ENCODE data around the gene CREB3L2.
A peak's percentile ranks its signal among the peaks of the same experiment; 100 is the strongest.

CREB3L2 gene

DNA sequence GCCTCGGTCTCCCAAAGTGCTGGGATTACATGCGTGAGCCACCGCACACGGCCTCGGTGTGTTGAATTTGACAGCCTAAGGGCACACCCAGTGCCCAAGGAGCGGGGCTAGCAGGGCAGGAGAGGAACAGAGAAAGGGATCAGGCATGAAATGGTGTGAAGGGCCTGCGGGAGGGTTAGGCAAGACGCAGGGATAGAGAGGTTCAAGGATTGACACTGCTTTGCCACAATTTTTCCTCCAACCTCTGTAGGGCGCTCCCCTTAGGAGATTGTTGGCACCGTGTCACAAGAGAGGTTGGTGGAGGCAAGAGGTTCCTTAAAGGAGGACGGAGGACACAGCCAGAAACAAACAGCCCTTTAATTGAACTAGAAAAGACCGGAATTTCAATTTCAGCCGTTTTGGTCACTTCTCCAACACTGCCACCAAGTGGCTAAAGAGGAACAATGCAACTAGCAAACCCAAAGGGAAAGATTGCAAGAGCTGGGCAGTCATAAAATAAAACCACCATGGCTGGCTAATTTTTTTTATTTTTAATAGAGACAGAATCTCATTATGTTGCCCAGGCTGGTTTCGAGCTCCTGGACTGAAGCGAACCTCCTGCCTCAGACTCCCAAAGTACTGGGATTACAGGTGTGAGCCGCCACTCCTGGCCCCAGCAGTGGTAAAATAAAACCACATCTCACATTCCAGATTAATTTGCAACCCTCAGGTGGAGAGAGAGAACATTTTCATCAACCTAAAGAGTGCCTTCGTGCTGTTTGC is 6.9 kb upstream of the CREB3L2 start:
- DNase-seq, result peak in 2 of 5 experiments; percentile 29 to 59

GRCh38 chr7:138008019-138008587 is 6.2 kb upstream of the CREB3L2 start:
- no peak for DNase-seq

DNA sequence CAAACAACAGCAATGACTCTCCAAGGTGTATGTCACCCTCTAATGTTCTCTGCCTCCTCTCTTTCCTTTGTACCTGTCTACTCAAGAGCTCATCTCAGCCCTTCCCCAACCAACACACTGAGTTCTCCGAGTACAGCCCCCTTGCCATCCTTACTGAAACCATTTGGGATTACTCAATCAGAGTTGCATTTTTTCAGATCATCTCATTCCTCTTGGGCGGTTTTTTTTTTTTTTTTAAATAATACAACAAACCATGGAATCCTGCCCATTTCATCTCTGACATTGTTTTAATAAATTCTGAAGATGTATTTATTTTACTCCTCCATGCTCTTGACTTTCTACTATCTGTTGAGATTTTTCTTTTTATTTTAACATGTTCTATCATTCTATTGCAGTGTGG is 4.2 kb upstream of the CREB3L2 start:
- no peak for DNase-seq

GRCh38 chr7:138004936-138005335 is 3.0 kb upstream of the CREB3L2 start:
- no peak for DNase-seq

GRCh38 chr7:138004046-138004445 is 2.2 kb upstream of the CREB3L2 start:
- no peak for DNase-seq

DNA sequence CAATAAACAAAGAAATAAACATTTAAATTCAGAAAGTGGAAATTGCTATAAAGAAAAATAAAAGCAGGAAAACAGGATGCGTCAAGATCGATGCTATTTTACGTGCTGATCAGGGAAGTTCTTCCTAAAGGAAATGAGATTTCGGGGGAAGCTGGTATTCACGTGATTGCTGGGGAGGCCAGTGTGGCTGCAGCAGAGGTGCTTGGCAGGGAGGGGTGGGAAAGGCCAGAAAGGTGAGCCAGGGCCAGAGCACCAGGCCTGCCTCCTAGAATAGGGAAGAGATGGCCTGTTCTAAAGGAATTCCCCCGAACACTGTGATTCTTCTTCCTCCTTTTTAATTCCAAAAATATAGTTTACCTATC is 923 bp upstream of the CREB3L2 start:
- DNase-seq, result no peak

- peak; percentile 87 to 99 (median 97) for DNase-seq
These were observed 376 bp upstream of the CREB3L2 start for GRCh38 chr7:138002096-138002827.

GRCh38 chr7:138000081-138000701 is 1.7 kb downstream of the CREB3L2 start:
- DNase-seq, result peak in 1 of 5 experiments; percentile 11

DNA sequence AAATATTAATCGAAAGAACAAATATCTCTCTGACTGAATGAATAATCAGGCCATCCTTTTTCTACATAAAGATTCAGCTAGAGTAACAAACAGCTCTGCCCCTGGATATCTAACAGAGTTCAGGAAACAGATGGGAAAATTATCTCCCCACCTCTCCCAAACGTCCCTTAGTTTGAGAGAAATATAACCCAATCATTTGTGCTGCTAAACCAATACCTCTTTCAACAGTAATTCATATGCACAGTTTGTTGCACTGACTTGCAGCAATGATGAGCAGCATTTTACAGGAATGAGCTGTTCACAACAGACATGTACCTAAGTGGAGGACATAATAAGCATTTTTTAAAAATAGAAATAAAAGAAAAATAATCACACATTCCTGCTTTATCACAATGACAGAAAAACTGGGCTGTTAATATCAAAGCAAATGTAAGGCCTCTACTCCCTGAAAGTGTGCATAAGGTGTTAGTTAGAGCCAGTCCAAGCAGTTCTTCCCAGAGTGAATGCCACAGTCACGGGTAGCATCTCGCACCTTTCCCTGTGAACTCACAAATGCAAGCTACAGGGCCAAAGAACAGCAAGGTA is 2.3 kb downstream of the CREB3L2 start:
- no peak for DNase-seq

DNA sequence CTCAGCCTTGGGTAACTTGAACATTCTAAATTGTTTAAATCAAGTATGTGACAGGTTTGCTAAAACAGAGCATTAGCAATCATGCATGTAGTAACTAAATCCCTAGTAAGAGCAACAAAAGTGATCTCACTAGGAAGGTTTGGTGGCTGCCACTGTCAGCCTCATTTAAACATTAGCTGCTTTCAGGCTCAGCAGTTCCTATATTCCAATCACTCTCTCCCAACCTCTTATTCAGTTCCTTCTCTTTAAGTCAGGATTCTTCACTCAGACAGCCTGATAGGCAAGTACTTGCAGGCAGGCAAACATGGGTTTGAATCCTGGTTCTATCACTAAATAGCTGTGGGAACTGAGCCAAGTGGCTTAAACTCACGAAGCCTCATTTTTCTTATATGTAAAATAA is 3.6 kb downstream of the CREB3L2 start:
- DNase-seq, result no peak

DNA sequence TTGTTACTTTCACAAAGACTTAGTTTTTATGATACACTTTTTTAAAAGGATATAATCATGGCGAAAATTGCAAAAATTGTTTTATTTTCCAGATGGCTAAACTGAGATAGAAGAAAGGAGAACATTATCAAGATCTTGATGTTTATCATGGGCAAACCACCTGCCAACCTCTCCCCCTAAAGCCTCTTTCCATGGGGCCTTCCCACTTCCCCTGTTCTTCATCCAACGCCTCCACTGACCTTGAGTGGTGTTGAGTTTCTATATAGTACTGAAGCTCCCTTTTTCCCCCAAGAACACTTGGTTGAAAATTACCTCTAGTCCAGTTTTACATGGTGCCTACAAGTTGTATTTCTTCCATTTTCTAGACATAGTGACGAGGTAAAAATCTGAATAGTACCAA is 5.0 kb downstream of the CREB3L2 start:
- no peak for DNase-seq

GRCh38 chr7:137996386-137996851 is 5.5 kb downstream of the CREB3L2 start:
- peak in 1 of 5 experiments; percentile 16 for DNase-seq

GRCh38 chr7:137994216-137994615 is 7.7 kb downstream of the CREB3L2 start:
- no peak for DNase-seq

DNA sequence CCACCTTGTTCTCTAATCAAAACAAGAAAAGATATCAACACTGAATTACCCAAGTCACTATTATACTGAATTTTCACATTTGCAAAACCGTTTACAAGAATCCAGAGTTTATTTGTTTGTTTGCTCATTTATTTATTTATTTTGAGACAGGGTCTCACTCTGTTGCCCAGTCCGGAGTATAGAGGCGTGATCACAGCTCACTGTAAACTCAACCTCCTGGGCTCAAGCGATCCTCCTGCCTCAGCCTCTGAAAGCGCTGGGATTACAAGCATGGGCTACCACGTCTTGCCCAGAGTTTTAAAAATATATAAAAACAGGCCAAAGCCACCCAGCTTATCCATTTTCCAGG is 8.5 kb downstream of the CREB3L2 start:
- DNase-seq, result no peak

DNA sequence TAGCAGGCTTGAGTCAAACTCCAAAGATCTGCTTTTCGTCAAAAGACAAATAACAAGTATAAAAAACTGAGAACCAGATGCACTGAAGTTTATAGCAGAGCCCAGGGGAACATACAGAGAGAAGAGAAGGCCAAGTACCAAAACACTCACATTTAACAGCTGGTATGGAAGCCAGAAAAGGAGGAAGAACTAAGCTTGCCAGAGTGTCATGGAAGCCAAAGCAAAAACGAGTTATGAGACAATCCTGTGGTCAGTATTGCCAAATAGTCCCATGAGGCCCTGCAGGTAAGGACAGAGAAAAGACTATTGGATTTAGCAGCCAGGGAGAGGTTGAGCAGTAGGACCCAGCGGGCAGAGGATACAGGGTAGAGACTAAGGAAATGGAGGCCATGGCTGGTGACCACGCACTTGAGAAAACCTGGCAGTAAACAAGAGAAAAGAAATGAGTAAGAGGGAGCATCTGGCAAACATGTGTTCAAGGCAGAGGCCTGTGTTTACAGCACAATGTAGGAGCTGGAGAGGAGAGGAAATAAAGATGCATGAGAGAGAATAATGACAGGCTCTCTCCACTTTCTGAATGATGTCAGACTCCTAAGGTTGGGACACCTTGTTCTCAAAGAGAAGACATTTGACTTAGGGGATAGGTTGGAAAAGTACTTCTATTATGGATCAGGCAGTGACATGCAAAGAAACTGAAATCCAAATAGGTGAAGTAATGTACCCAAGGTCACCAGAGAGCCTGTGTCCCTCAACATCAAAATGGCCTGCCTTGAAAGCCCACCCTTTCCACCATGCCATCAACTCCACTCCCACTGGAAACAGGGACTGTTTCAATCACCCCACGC is 9.1 kb downstream of the CREB3L2 start:
- peak in 1 of 5 experiments; percentile 70 for DNase-seq

DNA sequence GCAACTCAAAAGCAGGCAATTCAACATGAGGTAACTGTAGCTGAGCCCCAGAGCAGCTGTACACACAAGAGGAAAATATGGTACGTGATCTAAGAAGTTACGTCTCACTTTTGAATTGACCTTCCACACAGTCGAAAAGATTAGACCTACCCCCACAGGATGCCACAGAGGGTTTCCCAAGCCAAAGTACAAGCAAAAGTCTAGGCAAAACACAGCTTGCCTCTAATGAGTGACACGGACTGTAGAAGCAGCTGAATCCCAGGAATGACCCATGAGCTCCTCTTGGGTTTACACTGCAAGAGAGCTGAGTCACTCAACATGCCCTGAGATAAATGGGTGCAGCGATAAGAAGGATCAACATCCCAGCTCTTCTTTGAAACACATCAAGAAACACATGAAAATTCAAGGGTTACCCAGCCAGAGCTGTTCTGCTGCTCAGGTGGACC is 9.8 kb downstream of the CREB3L2 start:
- DNase-seq, result no peak

DNA sequence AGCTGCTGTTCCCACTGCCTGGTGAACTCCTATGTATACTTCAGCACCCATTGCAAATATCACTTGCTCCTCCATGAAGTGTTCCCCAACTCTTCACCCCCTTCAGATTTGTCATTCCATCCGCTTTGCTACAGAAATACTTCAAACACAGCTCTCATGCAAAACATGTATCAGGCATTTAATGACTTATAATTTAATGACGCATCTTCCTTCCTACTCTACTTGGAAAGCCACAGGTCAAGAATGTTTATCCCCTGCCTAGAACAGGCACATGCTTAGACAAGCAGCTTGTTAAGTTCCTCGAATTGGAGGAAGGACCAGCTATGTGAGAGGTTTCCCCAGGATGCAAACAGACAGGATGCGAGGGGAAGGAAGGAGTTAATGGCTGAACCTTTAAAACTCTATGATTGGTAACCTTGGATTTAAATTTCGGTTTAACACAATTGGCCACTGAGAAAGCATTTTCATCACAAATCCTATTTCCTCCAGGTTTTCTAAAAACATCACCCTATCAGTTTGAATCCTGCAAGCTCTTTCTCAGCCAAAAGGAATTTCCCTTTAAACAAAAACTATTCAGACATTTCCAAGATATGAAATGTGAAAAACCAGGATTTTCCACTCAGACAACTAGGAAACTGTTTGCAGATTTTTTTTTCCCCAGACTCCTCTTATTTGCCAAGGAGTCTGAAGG is 11.5 kb downstream of the CREB3L2 start:
- no peak for DNase-seq

DNA sequence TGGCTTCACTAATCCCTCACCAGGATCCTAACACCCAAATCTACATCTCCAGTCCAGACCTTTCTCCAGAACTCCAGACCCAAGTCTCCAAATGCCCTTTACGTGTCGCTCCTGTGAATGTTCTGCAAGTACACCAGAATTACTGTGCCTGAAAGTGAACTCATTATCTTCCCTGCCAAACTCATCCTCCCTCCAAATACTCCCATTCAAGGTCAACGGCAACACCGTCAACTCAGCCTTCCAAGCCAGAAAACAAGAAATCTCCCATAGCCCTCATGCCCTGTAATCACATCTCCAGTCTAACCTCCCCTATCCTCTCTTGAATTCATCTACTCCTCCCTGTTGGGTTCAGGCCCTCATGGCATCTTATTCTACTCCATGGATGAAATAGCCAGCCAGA is 12.3 kb downstream of the CREB3L2 start:
- no peak for DNase-seq

DNA sequence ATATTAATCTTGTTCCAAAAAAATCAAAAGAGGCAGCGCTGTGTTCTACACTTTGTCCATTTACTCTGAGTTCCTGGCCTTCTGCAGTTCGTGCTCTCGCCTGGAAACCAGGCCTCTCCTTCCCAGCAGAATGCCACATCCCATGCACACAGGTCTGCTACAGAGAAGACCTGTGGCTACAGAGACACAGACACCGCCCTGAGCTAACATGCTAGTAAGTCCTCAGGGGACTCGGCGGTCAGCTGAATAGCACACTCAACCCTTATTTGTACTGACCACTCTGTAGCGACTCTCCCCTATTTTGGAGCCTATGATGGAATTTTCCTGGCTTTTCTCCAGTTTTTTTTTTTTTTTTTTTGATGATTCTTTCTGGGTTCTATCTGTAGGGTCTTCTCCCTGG is 12.8 kb downstream of the CREB3L2 start:
- no peak for DNase-seq

DNA sequence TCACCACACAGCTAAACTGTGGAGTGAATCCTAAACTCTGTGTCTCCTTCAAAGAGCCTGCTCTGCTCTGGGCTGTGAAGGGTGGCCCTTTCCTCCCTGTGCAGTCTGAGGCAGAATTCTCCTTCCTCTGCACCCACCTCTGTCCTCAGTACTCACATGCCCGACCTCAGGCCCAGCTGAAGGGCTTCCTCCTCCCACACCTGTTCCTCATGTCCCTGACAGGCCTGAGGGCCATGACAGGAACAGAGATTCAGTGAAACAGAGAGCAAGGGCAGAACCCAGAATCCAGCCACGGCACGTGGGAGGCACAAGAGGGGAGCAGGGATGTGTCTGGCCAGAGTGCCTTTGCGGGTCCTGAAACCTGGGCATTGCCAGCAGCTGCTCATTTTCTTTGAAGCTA is 13.9 kb downstream of the CREB3L2 start:
- no peak for DNase-seq

- DNase-seq, result no peak
These were observed 14.3 kb downstream of the CREB3L2 start for GRCh38 chr7:137987563-137987962.

- DNase-seq, result no peak
These were observed 14.9 kb downstream of the CREB3L2 start for GRCh38 chr7:137987018-137987349.

Measured in T-helper 2 cell (primary cell).